Measurements from ENCODE around the gene ARHGEF4.
"Not testable (repeated sequence)": the region's sequence is repeated elsewhere in the genome, so short reads cannot be mapped to it uniquely, and the experiment has no call there.

ARHGEF4 gene

GRCh38 chr2:130884503-130884902 is 47.8 kb downstream of the ARHGEF4 start:
- intact Hi-C loops (cut with micrococcal nuclease), result no loop called here
- Mint-ChIP-seq H3K4me1 (ENCODE audit: low read depth) (no peaks in the 10 kb centered on the region), H3K9me3 (no peaks in the 10 kb centered on the region), H3K36me3 (ENCODE audit: low read depth) (no peaks in the 10 kb centered on the region), H3K4me3 (no peak overlapping the region), H3K27me3 (peaks cover 1% of the 10 kb centered on the region), H3K27ac (no peak overlapping the region)

GRCh38 chr2:130887643-130888042 is 50.9 kb downstream of the ARHGEF4 start:
- intact Hi-C loops (cut with micrococcal nuclease), result no loop called here
- Mint-ChIP-seq H3K27ac (no peak overlapping the region), H3K4me1 (ENCODE audit: low read depth) (no peaks in the 10 kb centered on the region), H3K9me3 (no peaks in the 10 kb centered on the region), H3K36me3 (ENCODE audit: low read depth) (no peaks in the 10 kb centered on the region), H3K4me3 (no peak overlapping the region), H3K27me3 (peaks cover 3% of the 10 kb centered on the region)

- peaks cover 6% of the 10 kb centered on the region for H3K4me1 Mint-ChIP-seq (ENCODE audit: low read depth)
- no peak overlapping the region for H3K27ac Mint-ChIP-seq
- intact Hi-C loops (cut with micrococcal nuclease), result no loop called here
- H3K9me3 Mint-ChIP-seq, result no peaks in the 10 kb centered on the region
- H3K4me3 Mint-ChIP-seq, result no peak overlapping the region
- H3K27me3 Mint-ChIP-seq, result peaks cover 7% of the 10 kb centered on the region
- H3K36me3 Mint-ChIP-seq (ENCODE audit: low read depth), result no peaks in the 10 kb centered on the region
Measured at GRCh38 chr2:130890941-130891669, 54.4 kb downstream of the ARHGEF4 start.

GRCh38 chr2:130891966-130892365 is 55.3 kb downstream of the ARHGEF4 start:
- Mint-ChIP-seq H3K4me3 (no peak overlapping the region), H3K4me1 (ENCODE audit: low read depth) (peaks cover 6% of the 10 kb centered on the region), H3K9me3 (no peaks in the 10 kb centered on the region), H3K27me3 (peaks cover 7% of the 10 kb centered on the region), H3K36me3 (ENCODE audit: low read depth) (no peaks in the 10 kb centered on the region), H3K27ac (no peak overlapping the region)
- intact Hi-C loops (cut with micrococcal nuclease), result no loop called here

GRCh38 chr2:130892793-130893785 is 56.4 kb downstream of the ARHGEF4 start:
- H3K27ac Mint-ChIP-seq, result no peak overlapping the region

GRCh38 chr2:130894326-130894942 is 57.7 kb downstream of the ARHGEF4 start:
- Mint-ChIP-seq H3K4me3 (no peak overlapping the region), H3K9me3 (no peaks in the 10 kb centered on the region), H3K36me3 (ENCODE audit: low read depth) (no peaks in the 10 kb centered on the region), H3K4me1 (ENCODE audit: low read depth) (peaks cover 6% of the 10 kb centered on the region), H3K27ac (no peak overlapping the region), H3K27me3 (peaks cover 8% of the 10 kb centered on the region)
- intact Hi-C loops (cut with micrococcal nuclease), result no loop called here

More at GRCh38 chr2:130892793-130893785, 56.4 kb downstream of the ARHGEF4 start:
- no peaks in the 10 kb centered on the region for H3K9me3 Mint-ChIP-seq
- no peak overlapping the region for H3K4me3 Mint-ChIP-seq
- intact Hi-C loops (cut with micrococcal nuclease), result no loop called here
- H3K27me3 Mint-ChIP-seq, result peaks cover 5% of the 10 kb centered on the region
- H3K36me3 Mint-ChIP-seq (ENCODE audit: low read depth), result no peaks in the 10 kb centered on the region
- H3K4me1 Mint-ChIP-seq (ENCODE audit: low read depth), result peaks cover 6% of the 10 kb centered on the region

- H3K4me1 Mint-ChIP-seq (ENCODE audit: low read depth), result peaks cover 6% of the 10 kb centered on the region
- no peaks in the 10 kb centered on the region for H3K9me3 Mint-ChIP-seq
- intact Hi-C loops (cut with micrococcal nuclease), result no loop called here
- no peak overlapping the region for H3K4me3 Mint-ChIP-seq
- no peaks in the 10 kb centered on the region for H3K36me3 Mint-ChIP-seq (ENCODE audit: low read depth)
- peaks cover 7% of the 10 kb centered on the region for H3K27me3 Mint-ChIP-seq
- no peak overlapping the region for H3K27ac Mint-ChIP-seq
Measured at GRCh38 chr2:130896813-130897212, 60.1 kb downstream of the ARHGEF4 start.

GRCh38 chr2:130898553-130898952 is 61.8 kb downstream of the ARHGEF4 start:
- H3K4me1 Mint-ChIP-seq (ENCODE audit: low read depth), result peaks cover 6% of the 10 kb centered on the region
- H3K27ac Mint-ChIP-seq, result no peak overlapping the region
- peaks cover 5% of the 10 kb centered on the region for H3K27me3 Mint-ChIP-seq
- no peak overlapping the region for H3K4me3 Mint-ChIP-seq
- no peaks in the 10 kb centered on the region for H3K36me3 Mint-ChIP-seq (ENCODE audit: low read depth)
- intact Hi-C loops (cut with micrococcal nuclease), result no loop called here
- H3K9me3 Mint-ChIP-seq, result no peaks in the 10 kb centered on the region

GRCh38 chr2:130899306-130899705 is 62.6 kb downstream of the ARHGEF4 start:
- H3K36me3 Mint-ChIP-seq (ENCODE audit: low read depth), result no peaks in the 10 kb centered on the region
- peaks cover 3% of the 10 kb centered on the region for H3K27me3 Mint-ChIP-seq
- no peak overlapping the region for H3K4me3 Mint-ChIP-seq
- no peaks in the 10 kb centered on the region for H3K9me3 Mint-ChIP-seq
- peaks cover 6% of the 10 kb centered on the region for H3K4me1 Mint-ChIP-seq (ENCODE audit: low read depth)
- H3K27ac Mint-ChIP-seq, result no peak overlapping the region
- intact Hi-C loops (cut with micrococcal nuclease), result no loop called here

- Mint-ChIP-seq H3K27me3 (peaks cover 3% of the 10 kb centered on the region), H3K4me1 (ENCODE audit: low read depth) (no peaks in the 10 kb centered on the region), H3K9me3 (no peaks in the 10 kb centered on the region), H3K4me3 (no peak overlapping the region), H3K36me3 (ENCODE audit: low read depth) (no peaks in the 10 kb centered on the region), H3K27ac (no peak overlapping the region)
- intact Hi-C loops (cut with micrococcal nuclease), result no loop called here
Measured at GRCh38 chr2:130901061-130901460, 64.3 kb downstream of the ARHGEF4 start.

- H3K27ac Mint-ChIP-seq; H3K4me1 Mint-ChIP-seq (ENCODE audit: low read depth): not testable (repeated sequence)
Measured at GRCh38 chr2:130901626-130902025, 64.9 kb downstream of the ARHGEF4 start.

GRCh38 chr2:130908832-130909231 is 72.1 kb downstream of the ARHGEF4 start:
- Mint-ChIP-seq H3K9me3 (no peaks in the 10 kb centered on the region), H3K4me1 (ENCODE audit: low read depth) (no peaks in the 10 kb centered on the region), H3K27ac (no peak overlapping the region), H3K36me3 (ENCODE audit: low read depth) (no peaks in the 10 kb centered on the region), H3K4me3 (no peak overlapping the region), H3K27me3 (peaks cover 3% of the 10 kb centered on the region)
- intact Hi-C loops (cut with micrococcal nuclease), result no loop called here

More at GRCh38 chr2:130901626-130902025, 64.9 kb downstream of the ARHGEF4 start:
- H3K36me3 Mint-ChIP-seq (ENCODE audit: low read depth); H3K9me3 Mint-ChIP-seq; intact Hi-C loops (cut with micrococcal nuclease); H3K4me3 Mint-ChIP-seq; H3K27me3 Mint-ChIP-seq: not testable (repeated sequence)

GRCh38 chr2:130910931-130911330 is 74.2 kb downstream of the ARHGEF4 start:
- H3K27ac Mint-ChIP-seq, result no peak overlapping the region
- H3K36me3 Mint-ChIP-seq (ENCODE audit: low read depth), result no peaks in the 10 kb centered on the region
- H3K4me3 Mint-ChIP-seq, result no peak overlapping the region
- H3K4me1 Mint-ChIP-seq (ENCODE audit: low read depth), result no peaks in the 10 kb centered on the region
- no peaks in the 10 kb centered on the region for H3K9me3 Mint-ChIP-seq
- H3K27me3 Mint-ChIP-seq, result peaks cover 18% of the 10 kb centered on the region
- intact Hi-C loops (cut with micrococcal nuclease), result no loop called here

- no peak overlapping the region for H3K4me3 Mint-ChIP-seq
- H3K4me1 Mint-ChIP-seq (ENCODE audit: low read depth), result no peaks in the 10 kb centered on the region
- intact Hi-C loops (cut with micrococcal nuclease), result no loop called here
- no peaks in the 10 kb centered on the region for H3K9me3 Mint-ChIP-seq
- no peaks in the 10 kb centered on the region for H3K36me3 Mint-ChIP-seq (ENCODE audit: low read depth)
- peaks cover 22% of the 10 kb centered on the region for H3K27me3 Mint-ChIP-seq
- H3K27ac Mint-ChIP-seq, result no peak overlapping the region
Measured at GRCh38 chr2:130911482-130911881, 74.8 kb downstream of the ARHGEF4 start.

All from dendritic cell treated with granulocyte-macrophage colony-stimulating factor and Interleukin-4, amounts not matched to agents 40 ng/mL and 50 ng/mL, for 4 days (primary cell).